Cardiac muscle cell (in vitro differentiated cells and primary cell): ENCODE data around the gene ODC1. TPM values are rescaled to one million over a fixed set of nuclear protein-coding genes. Genes with fewer than 3 reads are reported as not detected.

Experiments
- DNase-seq, 2 donors: peaks; one replicate each; pipeline versions ENCODE4 v3.0.0 to v3.0.0-alpha.2; 2010 to 2017; ENCODE audit warnings: low read depth in 1 of 2, low spot score in 1 of 2
- H3K27ac ChIP-seq: fragments of 200-600 bp; sonication (generic); 2 replicates; pipeline ENCODE4 v1.5.1; 2016
- H3K27me3 ChIP-seq: fragments of 200-600 bp; sonication (generic); 2 replicates; pipeline ENCODE4 v1.6.0; 2016; ENCODE audit warnings: control low read depth
- H3K36me3 ChIP-seq: fragments of 200-600 bp; sonication (generic); 2 replicates; pipeline ENCODE4 v1.5.1; 2016; ENCODE audit warnings: control low read depth
- H3K4me1 ChIP-seq: fragments of 200-600 bp; sonication (generic); 2 replicates; pipeline ENCODE4 v1.8.1; 2017; ENCODE audit warnings: low read depth, mild to moderate bottlenecking, mixed run types
- H3K4me3 ChIP-seq: fragments of 200-600 bp; sonication (generic); 2 replicates; pipeline ENCODE4 v1.5.1; 2016; ENCODE audit warnings: mild to moderate bottlenecking
- H3K9me3 ChIP-seq: fragments of 200-600 bp; sonication (generic); 2 replicates; pipeline ENCODE4 v1.5.1; 2017; ENCODE audit warnings: low read depth, mild to moderate bottlenecking, control low read depth
- CTCF ChIP-seq: IDR thresholded peaks from 2 replicates; pipeline ENCODE4 v1.5.1; 2012; ENCODE audit warnings: low read depth, mild to moderate bottlenecking, low read length
- polyA plus RNA-seq: library from polyadenylated mRNA; unstranded; fragments of >200 nt; fragmentation: Nextera tagmentation; extraction: Ambion mirVana; gene quantifications from 2 replicates; pipeline ENCODE4 v1.2.1, GENCODE V29; 2016
- total RNA-seq: library from RNA; depleted of rRNA; stranded (reverse); fragments of >200 nt; gene quantifications from 2 replicates; pipeline ENCODE4 v1.2.3, GENCODE V29; 2016

ODC1 gene
- total and polyA plus RNA-seq, 2 experiments from 2014 or later = 117 to 129 TPM

- Histone ChIP-seq H3K4me3 (no peak overlapping the region), H3K4me1 (peaks cover 10% of the 10 kb centered on the region), H3K27ac (no peak overlapping the region), H3K36me3 (no peaks in the 10 kb centered on the region), H3K9me3 (no peaks in the 10 kb centered on the region), H3K27me3 (no peaks in the 10 kb centered on the region)
- no peak for TF ChIP-seq CTCF
- DNase-seq = no peak
Observed at GRCh38 chr2:10392951-10393639, 55.0 kb downstream of the ODC1 start.

DNA sequence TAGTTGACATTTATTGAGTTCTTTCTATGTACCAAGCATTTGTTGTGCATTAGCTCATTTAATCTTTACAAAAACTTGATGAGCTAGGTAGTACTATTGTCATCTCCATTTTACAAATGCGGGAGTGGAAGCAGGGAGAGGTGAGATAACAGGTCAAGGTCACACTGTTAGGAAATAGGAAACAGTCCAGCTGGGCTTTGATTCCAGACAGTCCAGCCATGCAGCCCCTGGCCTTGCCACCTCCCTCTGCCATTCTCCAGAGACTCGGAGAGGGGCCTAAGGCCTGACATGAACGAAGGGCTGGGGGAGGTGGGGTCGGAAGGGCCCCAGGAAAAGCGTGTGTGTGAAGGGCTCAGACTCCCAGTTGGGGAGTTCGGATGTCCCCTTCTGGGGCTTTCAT, 55.6 kb downstream of the ODC1 start:
- Histone ChIP-seq H3K9me3 (no peaks in the 10 kb centered on the region), H3K27me3 (no peaks in the 10 kb centered on the region), H3K36me3 (no peaks in the 10 kb centered on the region), H3K4me1 (peaks cover 10% of the 10 kb centered on the region), H3K27ac (no peak overlapping the region), H3K4me3 (no peak overlapping the region)
- no peak for DNase-seq
- TF ChIP-seq CTCF = no peak

DNA sequence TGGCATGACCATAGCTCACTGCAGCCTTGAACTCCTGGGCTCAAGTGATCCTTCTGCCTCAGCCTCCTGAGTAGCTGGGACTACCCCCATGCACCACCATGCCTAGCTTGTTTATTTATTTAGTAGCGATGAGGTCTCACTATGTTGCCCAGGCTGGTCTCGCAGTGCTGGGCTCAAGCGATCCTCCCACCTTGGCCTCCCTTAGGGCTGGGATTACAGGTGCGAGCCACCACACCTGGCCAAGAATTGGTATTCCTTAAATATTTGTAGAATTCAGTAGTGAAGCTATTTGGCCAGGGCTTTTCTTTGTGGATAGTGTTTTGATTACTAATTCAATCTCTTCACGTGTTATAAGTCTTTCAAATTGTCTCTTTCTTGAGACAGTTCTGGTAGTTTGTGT, 56.0 kb downstream of the ODC1 start:
- no peaks in the 10 kb centered on the region for H3K9me3 ChIP-seq
- H3K4me3 ChIP-seq = no peak overlapping the region
- no peak for DNase-seq
- no peaks in the 10 kb centered on the region for H3K36me3 ChIP-seq
- peaks cover 10% of the 10 kb centered on the region for H3K4me1 ChIP-seq
- no peak for TF ChIP-seq CTCF
- H3K27ac ChIP-seq = no peak overlapping the region
- H3K27me3 ChIP-seq = no peaks in the 10 kb centered on the region

- Histone ChIP-seq H3K4me3 (no peak overlapping the region), H3K4me1 (peaks cover 10% of the 10 kb centered on the region), H3K9me3 (no peaks in the 10 kb centered on the region), H3K36me3 (no peaks in the 10 kb centered on the region), H3K27ac (no peak overlapping the region), H3K27me3 (no peaks in the 10 kb centered on the region)
- TF ChIP-seq CTCF = no peak
- DNase-seq = no peak
Observed at GRCh38 chr2:10390369-10390801, 57.7 kb downstream of the ODC1 start.

Other genes starting within 250 kb of the ODC1 start
- 25.5 and 26.1 TPM in 2 replicates for gene HPCAL1, start 145.4 kb downstream of the ODC1 start, total RNA-seq
- gene HPCAL1, start 145.4 kb downstream of the ODC1 start, polyA plus RNA-seq = 13.4 and 14.5 TPM in 2 replicates
- gene NOL10, start 241.6 kb upstream of the ODC1 start, total RNA-seq = 15.4 and 18.7 TPM in 2 replicates
- 21.0 and 22.2 TPM in 2 replicates for gene NOL10, start 241.6 kb upstream of the ODC1 start, polyA plus RNA-seq